Endometrium (tissue), 2 donors: ENCODE data around the gene IGF1R.

Source experiments
- FAIRE-seq: peaks from 2 replicates; lab custom pipeline; 2012; peaks lifted over from hg19 to GRCh38; lab: Jason Lieb, UNC
- donor health status: control.
- donor health status: control.

IGF1R gene

DNA sequence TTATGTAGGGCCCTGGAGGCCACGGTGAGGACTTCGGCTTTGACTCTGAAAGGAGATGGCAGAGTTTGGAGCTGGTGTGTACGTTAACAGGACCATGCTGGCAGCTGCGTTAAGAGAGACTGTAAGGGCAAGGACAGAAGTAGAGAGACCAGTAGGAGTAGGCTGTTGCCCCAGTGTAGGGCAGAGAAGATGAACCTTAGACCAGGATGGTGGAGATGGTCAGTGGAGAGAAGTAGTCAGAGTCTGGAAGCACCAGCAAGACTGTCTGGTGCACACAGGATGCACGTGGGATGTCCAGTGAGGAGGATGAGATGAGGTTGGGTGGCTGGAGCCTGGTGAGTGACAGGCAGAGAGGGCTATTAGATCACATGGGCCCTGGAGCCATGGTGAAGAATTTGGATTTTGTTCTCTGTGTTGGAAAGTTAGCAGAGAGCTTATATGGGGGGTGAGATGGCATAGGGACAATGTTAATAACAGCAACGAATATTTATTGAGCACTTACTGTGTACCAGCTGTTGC lies 150.1 kb downstream of the IGF1R start:
- no peak for FAIRE-seq

DNA sequence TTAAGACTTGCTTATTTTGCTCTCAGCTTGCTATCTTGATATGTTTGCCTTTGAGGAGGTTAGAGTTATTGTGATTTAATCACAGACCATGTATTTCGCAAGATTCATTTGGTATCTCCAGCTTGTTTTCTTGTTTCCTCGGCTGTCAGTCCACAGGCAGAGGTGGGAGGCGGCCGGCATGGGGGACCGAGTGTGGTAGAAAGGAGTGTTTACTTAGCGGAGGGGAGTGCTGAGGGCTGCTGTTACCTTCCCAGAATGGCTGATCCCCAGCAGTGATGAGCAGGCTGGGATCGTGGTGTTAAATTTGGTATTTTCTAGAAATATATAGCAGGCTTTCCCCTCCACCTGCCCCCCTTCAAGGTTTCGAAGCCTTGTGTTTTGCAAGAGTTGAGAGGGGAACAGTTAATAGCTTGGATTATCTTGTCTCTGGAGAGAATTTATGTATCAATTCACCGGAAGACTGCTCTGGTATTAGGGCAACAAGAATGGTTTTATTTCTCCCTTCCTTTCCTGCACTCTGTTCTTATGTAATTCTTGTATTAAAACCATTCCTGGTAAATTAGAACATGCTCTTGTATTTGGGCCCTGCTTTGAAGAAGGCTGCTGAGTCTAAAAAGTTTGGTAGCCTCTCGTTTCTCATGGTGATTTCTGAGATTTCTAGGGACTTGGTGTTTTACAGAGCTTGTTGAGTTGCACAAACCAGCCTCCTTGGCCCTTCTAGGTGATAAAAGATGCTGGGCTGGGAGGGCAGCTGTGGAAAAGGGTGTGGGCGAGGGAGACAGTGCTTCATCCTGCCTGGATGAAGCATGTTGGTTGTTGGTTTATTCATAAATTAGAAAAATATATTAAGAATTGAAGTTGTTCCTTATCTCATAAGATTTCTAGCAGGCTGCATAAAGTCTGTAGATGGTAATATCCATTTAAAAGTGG lies 151.4 kb downstream of the IGF1R start:
- no peak for FAIRE-seq

DNA sequence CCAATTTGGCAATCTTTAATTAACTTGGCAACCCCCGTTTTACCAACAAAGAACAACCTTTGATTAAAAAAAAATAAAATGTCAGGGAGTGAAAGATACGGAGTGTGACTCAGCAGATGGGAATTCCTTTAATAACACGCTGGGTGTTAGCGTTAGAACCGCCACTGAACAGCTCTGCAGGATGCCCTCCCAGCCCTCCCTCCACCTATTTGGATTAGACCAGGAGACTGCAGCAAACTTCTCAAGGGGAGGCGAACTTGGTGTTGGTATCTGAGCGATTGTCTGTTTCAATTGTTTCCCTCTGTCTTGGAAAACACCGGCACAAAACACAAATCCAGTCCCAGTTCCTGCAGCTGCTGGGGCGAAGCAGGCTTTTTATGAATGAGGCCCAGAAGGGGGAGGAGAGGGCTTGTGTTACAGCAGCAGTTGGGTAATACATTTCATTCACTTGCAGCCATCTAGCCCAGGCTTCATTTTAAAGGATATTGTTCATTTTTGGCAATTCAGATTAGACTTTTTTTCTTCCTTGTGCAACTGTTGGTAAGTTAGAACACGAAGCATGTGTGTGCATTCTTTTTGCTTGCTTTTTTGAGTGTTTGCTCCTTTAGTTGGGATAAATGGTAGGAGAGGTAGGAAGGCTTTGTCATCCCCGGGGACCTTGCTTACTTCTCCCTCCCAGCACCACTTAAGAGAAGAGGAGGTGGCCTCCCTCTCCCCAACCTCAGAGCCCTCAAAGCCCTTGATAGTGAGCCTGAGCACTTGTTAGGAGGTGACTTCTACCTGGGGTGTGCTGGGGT lies 152.3 kb downstream of the IGF1R start:
- FAIRE-seq, result peak; percentile 4

DNA sequence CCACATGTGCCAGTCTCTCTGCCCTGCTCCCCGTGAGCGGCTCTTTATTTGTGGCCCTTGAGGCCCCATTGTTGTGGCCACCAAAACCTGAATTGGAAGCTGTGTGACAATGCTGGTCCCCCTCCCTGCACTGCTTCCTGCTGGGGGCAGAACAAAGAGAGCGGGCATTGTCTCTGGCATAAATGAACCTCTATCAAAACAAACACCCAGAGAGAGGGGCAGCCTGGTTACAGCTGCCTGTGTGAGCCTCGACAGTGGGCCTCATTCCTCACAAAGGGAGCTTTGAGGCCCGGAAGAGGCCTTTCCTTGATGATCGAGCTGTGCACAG lies 152.9 kb downstream of the IGF1R start:
- FAIRE-seq, result no peak

DNA sequence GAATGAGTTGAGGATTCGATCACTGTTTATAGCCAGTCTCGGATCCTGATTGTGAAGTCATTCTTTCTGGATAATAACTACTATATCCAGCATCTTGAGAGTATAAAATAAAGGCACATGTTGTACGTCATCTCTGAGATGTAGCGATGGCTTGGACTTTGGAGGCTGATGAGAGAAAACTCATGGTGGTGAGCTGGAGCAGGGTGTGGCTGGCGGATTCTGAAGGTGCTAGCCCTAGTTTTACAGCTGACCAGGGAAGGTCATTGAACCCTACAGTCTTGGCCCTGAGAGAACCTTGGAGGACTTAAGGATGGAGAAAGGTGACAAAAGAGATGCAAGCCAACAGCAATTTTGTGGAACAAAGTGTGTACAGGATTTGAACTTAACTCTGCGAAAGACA lies 153.8 kb downstream of the IGF1R start:
- no peak for FAIRE-seq

DNA sequence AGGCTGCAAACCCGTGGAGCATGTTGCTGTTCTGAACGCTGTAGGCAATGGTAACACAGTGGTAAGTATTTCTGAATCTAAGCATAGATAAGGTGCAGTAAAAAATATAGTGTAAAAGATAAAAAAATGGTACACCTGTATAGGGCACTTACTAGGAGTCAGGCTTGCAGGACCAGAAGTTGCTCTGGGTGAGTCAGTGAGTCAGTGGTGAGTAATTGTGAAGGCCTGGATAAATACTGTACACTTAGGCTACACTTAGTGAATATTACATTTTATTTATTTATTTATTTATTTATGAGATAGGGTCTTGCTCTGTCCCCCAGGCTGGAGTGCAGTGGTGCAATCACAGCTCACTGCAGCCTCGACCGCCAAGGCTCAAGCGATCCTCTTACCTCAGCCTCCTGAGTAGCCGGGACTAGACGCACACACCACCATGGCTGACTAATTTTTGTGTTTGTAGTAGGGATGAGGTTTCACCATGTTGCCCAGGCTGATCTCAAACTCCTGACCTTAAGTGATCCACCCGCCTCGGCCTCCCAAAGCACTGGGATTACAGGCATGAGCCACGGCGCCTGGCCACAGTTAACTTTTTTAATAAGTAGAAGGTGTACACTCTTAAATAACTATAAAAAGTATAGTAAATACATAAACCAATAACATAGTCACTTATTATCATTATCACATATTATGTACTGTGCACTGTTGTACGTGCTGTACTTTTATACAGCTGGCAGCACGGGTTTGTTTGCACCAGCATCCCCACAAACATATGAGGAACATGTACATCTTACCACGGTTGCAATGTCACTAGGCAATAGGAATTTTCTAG lies 155.1 kb downstream of the IGF1R start:
- no peak for FAIRE-seq

DNA sequence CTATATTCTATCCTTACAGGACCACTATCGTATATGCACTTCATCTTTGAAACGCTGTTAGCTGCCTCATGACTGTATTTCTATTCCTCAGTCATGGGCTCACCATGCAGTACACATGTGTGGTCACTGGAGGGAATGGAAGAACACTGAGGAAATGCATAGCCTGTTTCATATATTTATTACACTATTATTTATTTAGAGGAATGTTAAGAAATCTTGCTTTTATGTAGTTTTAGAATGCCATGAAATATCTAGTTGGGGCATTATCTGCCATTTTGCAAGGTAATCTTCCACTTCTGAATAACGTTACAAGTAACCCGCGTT lies 155.7 kb downstream of the IGF1R start:
- FAIRE-seq, result no peak

DNA sequence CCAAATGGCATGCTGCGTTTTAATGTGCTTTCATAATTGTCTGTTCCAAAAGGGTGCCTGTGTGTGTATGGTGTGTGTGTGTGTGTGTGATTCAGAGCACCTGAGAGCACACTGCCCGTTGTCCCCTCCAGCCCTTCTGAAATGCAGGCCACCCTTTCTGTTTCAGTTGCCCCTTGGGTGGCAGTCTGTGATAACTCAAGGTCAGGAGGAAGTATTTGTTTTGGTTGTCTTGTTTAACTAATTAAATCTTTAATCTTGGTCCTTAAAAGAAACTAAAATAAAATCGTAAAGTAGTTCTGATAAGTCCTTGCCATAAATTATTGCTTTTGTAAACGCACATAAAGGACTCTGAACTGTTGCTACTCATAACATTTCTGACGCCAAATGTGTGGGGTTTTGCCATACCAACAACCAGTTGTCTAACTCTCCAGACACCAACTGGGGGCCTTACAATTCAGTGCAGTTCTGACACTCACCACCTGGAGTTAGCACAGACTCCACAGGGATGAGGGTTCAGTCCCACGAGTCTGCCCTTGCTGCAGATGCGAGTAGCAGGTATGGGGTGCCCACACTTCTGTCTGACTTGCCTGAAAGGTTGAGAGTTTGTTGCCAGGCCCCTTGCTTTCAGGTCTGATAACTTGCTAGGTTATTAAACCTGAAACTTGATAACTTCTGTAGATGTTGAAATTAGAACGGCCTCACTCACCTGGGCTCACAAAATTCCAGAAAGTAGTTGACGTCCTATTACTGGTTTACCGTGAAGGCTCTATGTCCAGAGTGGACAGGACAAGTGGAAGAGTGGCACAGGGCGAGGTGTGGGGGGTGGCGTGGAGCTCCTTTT lies 157.3 kb downstream of the IGF1R start:
- FAIRE-seq, result no peak

DNA sequence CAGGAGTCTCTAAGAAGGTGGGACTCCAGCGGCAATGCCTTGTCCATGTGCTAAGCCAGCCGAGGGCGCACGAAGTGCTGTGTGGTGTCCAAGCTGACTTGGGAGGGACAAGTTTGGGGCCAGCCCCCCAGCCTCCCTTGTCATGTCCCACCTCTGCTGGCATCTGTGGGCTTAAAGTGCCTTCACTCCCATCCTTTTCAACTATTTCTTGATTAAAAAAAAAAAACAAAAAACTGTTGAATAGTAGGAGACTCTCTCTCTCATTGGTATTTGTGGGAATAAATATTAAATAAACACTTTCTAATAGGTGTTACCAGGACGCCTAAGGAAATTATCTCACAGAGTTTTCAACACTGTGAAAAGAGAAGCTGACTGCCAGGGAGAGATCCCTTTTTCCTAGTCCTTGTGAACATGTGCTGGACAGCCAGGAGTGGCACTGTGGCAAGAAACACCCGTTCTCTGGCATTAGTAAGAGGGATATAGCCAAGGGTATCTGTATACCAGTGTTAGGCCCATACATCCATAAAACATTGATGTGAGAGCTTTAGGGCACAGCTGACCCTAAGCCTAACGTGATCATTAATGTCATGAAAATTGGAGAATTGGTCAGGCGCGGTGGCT lies 158.0 kb downstream of the IGF1R start:
- FAIRE-seq, result no peak

DNA sequence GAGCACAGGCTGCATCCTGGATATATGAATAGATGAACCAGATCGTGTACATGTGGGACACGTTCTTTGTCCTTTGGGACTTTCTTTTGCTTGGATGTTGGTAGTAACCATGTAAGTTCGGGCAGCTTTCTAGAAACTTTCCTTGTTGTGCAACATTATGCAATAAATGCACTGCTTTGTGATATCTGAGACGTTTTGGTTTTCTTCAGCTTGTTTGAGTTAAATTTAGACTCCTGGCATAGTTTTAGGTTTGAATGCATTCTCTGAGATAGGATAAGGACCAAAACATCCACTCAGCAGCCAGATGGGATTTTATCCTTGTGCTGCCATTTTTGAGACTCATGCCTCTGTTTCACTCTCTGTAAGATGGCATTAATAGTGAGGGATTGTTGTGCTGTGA lies 158.9 kb downstream of the IGF1R start:
- FAIRE-seq, result no peak

DNA sequence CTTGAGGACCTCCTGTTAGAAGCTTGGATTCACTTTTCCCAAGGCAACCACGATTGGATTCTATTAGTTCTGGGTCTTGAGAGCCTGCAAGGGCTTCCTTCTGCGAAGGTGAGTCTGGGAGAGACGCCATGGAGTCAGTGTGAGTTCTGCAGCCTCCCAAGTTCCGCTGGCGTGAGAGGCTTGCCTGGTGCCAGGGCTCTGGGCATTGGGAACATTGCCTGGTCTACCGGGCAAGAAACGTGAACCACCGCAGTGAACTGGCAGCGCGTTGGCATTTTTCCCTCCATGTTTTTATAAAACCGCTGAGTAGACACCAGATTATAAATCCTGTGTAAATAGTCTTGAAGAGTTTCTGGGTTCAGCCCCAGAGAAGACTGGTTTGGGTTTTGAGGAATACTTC lies 160.9 kb downstream of the IGF1R start:
- FAIRE-seq, result no peak

DNA sequence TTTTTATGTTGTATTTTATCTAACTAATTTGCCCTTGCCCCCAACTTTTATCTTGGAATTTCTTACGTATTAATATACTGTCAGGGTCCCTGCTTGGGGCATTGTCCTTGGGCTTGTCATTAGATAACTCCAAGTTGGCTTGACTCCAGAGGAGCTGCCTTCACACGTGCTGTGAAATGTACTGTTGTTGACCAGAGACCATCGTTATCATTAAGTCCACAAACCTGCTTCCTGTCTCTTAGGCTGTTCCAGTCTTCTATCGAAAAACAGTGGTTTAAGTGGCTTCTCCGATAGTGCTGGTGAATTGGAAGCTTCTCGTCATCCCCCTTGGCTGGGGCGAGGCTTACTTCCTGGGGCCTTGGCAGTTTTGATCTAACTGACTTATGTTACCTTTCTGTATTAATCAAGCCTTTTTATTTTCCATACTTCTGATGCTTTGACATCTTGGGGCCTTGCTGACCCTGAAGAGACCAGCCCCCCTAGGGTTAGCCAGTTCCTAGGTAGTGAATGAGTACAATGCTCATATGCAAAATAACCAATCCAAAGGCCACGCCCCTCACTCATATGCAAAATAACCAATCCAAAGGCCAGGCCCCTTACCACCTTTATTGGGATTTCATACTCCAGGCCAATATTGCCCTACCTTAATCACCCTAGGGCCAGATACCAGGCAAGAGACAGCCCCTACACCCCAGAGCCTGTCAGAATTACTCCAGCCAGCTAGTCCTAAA lies 164.5 kb downstream of the IGF1R start:
- FAIRE-seq, result no peak

DNA sequence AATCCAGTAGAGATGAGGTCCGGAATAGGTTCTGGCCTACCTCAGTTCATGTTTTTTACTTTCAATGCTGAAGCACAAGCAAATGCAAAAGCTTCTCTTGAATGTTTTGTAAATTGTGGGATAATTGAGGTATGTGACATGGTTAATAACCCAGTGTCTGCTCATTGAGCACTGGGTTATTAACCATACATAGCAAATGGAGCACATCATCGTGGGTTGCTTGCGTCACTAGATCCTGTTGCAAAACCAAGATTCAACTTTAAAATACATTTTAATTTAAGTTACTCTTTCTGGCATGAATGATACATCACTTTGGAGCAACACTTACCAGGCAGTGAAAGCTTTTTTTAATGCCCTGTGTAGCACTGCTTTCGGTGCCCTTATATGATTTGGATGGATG lies 165.6 kb downstream of the IGF1R start:
- no peak for FAIRE-seq

DNA sequence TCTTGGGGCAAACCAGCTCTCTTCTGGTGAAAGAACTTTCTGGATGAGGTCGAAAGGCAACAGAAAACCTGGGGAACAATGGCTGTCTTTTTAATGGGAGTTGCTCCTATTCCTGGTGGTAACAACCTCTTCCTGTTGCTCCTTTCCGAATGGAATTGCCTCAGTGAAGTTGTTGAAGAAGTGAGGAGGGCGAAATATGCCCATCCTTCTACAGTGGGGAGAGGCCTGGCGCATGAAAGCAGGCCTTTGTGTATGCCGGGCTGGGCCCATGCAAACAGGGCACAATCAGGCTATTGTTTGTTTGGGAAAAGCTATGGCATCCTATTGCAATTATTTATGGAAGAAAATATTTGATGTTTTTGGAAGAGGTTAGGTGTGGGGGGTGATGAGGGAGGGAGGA lies 166.9 kb downstream of the IGF1R start:
- no peak for FAIRE-seq

DNA sequence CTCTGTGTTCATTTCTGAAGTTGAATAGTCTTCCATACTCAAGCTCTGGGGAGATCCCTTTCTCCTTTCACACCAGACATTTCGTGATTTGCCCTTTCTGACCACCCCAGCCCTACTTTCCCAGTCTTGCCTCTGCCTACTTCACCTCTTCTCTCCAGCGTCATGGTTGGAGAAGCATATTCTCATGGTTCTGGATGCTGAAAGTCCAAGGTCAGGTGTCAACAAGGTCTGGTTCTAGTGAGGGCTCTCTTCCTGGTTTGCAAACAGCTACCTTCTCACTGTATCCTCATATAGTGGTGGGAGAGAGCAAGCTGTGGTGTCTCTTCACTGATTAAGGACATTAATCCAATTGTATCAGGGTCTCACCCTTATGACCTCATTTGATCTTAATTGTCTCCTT lies 169.4 kb downstream of the IGF1R start:
- no peak for FAIRE-seq

DNA sequence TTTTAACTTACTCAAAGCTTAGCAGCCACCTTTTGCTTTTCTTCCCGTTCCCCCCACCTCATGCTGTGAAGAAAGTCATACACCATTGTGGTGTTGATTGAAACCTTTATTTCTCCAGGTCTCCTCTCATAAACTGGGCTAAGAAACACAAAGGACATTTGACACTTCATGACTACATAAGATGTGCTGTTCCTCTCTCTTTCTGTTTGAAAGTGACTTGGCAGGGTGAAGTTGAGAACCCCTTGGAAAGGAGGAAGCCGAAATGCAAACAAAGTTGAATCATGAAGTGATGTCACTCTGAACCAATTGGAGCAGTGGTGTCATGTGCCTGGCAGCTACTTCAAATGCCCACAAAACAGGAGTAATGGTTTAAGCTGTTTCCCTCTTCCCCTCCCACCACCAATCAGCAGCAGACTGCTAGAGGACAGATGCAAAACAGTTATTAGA lies 174.7 kb downstream of the IGF1R start:
- no peak for FAIRE-seq

DNA sequence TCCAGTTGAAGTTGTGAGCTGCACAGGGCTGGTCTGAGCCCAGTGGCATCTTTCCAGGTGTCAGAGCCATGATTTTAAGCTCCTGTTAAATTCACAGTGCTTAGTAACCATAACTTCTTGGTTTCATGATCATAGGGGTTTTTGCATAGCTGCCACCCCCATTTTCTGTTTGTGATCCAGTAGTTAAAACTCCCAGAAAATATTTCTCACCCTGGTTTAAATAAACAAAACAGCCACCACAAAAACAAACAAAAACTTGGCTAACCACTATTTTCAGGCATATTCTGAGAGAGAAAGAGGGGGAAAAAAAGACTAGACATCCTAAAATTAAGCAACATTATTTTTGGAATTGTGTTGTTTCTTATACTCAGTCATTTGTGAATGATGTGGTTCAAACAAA lies 175.3 kb downstream of the IGF1R start:
- FAIRE-seq, result no peak

DNA sequence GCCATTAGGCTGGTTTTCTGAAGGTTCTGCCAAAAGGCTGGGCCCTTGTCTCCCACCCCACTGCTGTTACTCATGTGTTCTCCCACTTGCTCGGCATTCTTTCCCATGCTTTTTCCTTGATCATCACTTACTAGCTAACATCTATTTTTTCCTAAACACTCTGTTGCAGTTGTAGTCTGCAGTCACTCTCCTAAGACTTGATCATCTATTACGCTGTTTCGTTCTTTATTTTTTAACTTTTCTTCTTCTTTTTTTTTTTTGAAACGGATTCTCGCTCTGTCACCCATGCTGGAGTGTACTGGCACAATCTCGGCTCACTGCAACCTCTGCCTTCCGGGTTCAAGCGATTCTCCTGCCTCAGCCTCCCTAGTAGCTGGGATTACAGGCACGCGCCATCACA lies 176.3 kb downstream of the IGF1R start:
- FAIRE-seq, result no peak

DNA sequence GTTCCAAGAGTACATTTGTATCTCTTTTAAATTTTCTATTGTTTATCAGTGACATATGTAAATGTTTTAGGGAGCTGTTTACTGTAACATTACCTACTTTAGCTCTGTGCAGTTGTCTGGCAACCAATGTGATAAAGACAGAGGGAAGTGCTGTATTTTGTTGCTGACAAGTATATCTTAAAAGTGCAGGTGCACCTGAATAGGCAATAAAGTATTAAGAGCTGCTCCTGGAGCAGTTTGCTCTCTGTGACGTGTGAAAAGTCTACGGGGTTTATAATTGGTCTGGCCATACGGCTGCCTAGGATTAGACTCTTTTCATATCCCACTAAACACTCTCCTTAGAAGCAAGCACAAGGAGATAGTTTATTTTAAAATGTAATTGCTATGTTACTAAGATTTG lies 178.3 kb downstream of the IGF1R start:
- FAIRE-seq, result no peak

DNA sequence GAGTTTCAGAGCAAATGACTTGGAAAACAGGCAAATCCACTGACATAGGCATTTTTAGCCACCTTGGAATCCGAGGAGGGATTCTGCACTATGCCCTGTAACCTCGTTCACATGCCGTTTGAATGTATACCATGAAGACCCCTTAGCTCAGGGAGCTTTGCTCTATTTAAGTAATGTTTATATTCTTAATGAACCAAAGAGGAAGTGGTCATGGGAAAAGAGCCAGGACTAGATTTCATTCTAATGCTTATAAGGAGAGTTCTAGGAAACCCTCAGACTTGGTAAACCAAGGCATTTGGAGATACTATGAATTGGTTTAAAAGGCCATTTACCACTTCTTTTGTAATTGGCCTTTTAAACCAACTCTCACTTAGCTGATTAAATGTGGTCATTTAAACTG lies 178.9 kb downstream of the IGF1R start:
- FAIRE-seq, result no peak
